A549 (cell line): ENCODE measurements around the gene ERCC2. TPM values are rescaled to one million over a fixed set of nuclear protein-coding genes. Genes with fewer than 3 reads are reported as not detected.
"Not testable (repeated sequence)": the region's sequence is repeated elsewhere in the genome, so short reads cannot be mapped to it uniquely, and the experiment has no call there.

ENCODE experiments used
- ATAC-seq, 2 experiments: fragments of 200-7000 bp in 1 of 2; fragments of >200 bp in 1 of 2; cut with Nextera tagmentation in 1 of 2; cut with Tn5 transposase in 1 of 2; 3 replicates each; pipeline versions ENCODE4 v1.8.0 to v1.9.1; 2018 to 2020; ENCODE audit warnings: mild to moderate bottlenecking in 1 of 2, moderate library complexity in 1 of 2
- CTCF ChIA-PET: fragments of 300-600 bp; sonication (Branson Sonifier 250); formaldehyde crosslinking; extraction: SDS; loops from one replicate; lab custom pipeline; 2021; ENCODE audit warnings: antibody characterized with exemption, inconsistent platforms; lab: Yijun Ruan, JAX
- POLR2A ChIA-PET: fragments of 350-600 bp; formaldehyde crosslinking; extraction: SDS; loops from one replicate; lab custom pipeline; 2021; ENCODE audit warnings: antibody characterized with exemption, inconsistent platforms; lab: Yijun Ruan, JAX
- DNase-seq, 2 experiments: peaks; one replicate each; pipeline versions ENCODE4 v3.0.0 to v3.0.0-alpha.2; 2011 to 2016; ENCODE audit warnings: low read depth in 1 of 2, low spot score in 1 of 2
- FAIRE-seq: peaks from 2 replicates; lab custom pipeline; 2011; peaks lifted over from hg19 to GRCh38; lab: Jason Lieb, UNC
- H3K27ac ChIP-seq, 2 experiments: fragments of >200 bp; sonication (Bioruptor Twin); formaldehyde crosslinking; 3 replicates each; pipeline ENCODE4 v1.5.1; 2016 to 2017
- H3K4me1 ChIP-seq: fragments of >200 bp; sonication (Bioruptor Twin); formaldehyde crosslinking; 3 replicates; pipeline ENCODE4 v1.6.1; 2016
- H3K4me2 ChIP-seq: fragments of >200 bp; sonication (Bioruptor Twin); formaldehyde crosslinking; 3 replicates; pipeline ENCODE4 v1.6.1; 2016
- H3K4me3 ChIP-seq: fragments of >200 bp; sonication (Bioruptor Twin); formaldehyde crosslinking; 3 replicates; pipeline ENCODE4 v1.5.1; 2016
- H3K9me3 ChIP-seq: fragments of >200 bp; sonication (Bioruptor Twin); formaldehyde crosslinking; 3 replicates; pipeline ENCODE4 v1.6.1; 2016
- BHLHE40 ChIP-seq: IDR thresholded peaks from 2 replicates; pipeline ENCODE4 v1.6.1; 2012; ENCODE audit warnings: low read depth, low read length, inconsistent platforms
- CBX2 ChIP-seq: fragments of 200-600 bp; sonication (generic); IDR thresholded peaks from 2 replicates; pipeline ENCODE4 v1.6.1; 2016; ENCODE audit warnings: low read depth, mild to moderate bottlenecking, borderline replicate concordance
- CBX8 ChIP-seq: fragments of 200-600 bp; sonication (generic); IDR thresholded peaks from 2 replicates; pipeline ENCODE4 v1.6.1; 2016
- CEBPB ChIP-seq, 2 experiments: fragments of >200 bp in 1 of 2; sonication (Bioruptor Twin) in 1 of 2; formaldehyde crosslinking in 1 of 2; IDR thresholded peaks; 2 replicates each; pipeline ENCODE4 v1.6.1; 2012 to 2016
- EHMT2 ChIP-seq: fragments of 200-600 bp; sonication (generic); IDR thresholded peaks from 2 replicates; pipeline ENCODE4 v1.6.1; 2016; ENCODE audit warnings: antibody characterized with exemption, low read depth, mild to moderate bottlenecking, moderate library complexity
- FOSB ChIP-seq: fragments of 250-450 bp; sonication (Bioruptor Pico); IDR thresholded peaks from 2 replicates; pipeline ENCODE4 v1.5.0; 2020; ENCODE audit warnings: mild to moderate bottlenecking, moderate library complexity
- FOXS1 ChIP-seq: fragments of 250-450 bp; sonication (Bioruptor Pico); IDR thresholded peaks from 2 replicates; pipeline ENCODE4 v1.5.0; 2020; ENCODE audit warnings: mild to moderate bottlenecking, moderate library complexity
- HDAC2 ChIP-seq: fragments of 200-600 bp; sonication (generic); IDR thresholded peaks from 2 replicates; pipeline ENCODE4 v1.6.1; 2016
- HEYL ChIP-seq: fragments of 250-450 bp; sonication (Bioruptor Pico); IDR thresholded peaks from 2 replicates; pipeline ENCODE4 v1.8.0; 2021; ENCODE audit warnings: mild to moderate bottlenecking, moderate library complexity
- HMGXB4 ChIP-seq: fragments of 250-450 bp; sonication (Bioruptor Pico); IDR thresholded peaks from 2 replicates; pipeline ENCODE4 v1.5.0; 2021; ENCODE audit warnings: mild to moderate bottlenecking, moderate library complexity, borderline replicate concordance
- HOXB13 ChIP-seq: fragments of 250-450 bp; sonication (Bioruptor Pico); IDR thresholded peaks from 2 replicates; pipeline ENCODE4 v1.5.0; 2020; ENCODE audit warnings: low read depth, mild to moderate bottlenecking, moderate library complexity
- HOXB5 ChIP-seq: fragments of 250-450 bp; sonication (Bioruptor Pico); IDR thresholded peaks from 2 replicates; pipeline ENCODE4 v1.5.0; 2020; ENCODE audit warnings: mild to moderate bottlenecking, moderate library complexity
- JUN ChIP-seq, 2 experiments: fragments of >200 bp; sonication (Bioruptor Twin); formaldehyde crosslinking; IDR thresholded peaks; 2 replicates in 1 of 2; 3 replicates in 1 of 2; pipeline ENCODE4 v1.6.1; 2016 to 2017
- JUNB ChIP-seq: fragments of >200 bp; sonication (Bioruptor Twin); formaldehyde crosslinking; IDR thresholded peaks from 2 replicates; pipeline ENCODE4 v1.6.1; 2016
- KDM1A ChIP-seq: fragments of 200-600 bp; sonication (generic); IDR thresholded peaks from 2 replicates; pipeline ENCODE4 v1.6.1; 2016; ENCODE audit warnings: low read depth, mild to moderate bottlenecking
- MAFK ChIP-seq: fragments of 450-650 bp; IDR thresholded peaks from 2 replicates; pipeline ENCODE4 v1.6.1; 2014; ENCODE audit not compliant: partially characterized antibody
- MYC ChIP-seq: IDR thresholded peaks from 2 replicates; pipeline ENCODE4 v1.6.1; 2012; ENCODE audit warnings: mild to moderate bottlenecking, inconsistent platforms, low read length, improper control_type of control experiment, borderline replicate concordance
- NPAS2 ChIP-seq: fragments of 250-450 bp; sonication (Bioruptor Pico); IDR thresholded peaks from 2 replicates; pipeline ENCODE4 v1.8.0; 2022; ENCODE audit warnings: mild to moderate bottlenecking, moderate library complexity, borderline replicate concordance
- NR3C1 ChIP-seq: fragments of >200 bp; sonication (Bioruptor Twin); formaldehyde crosslinking; IDR thresholded peaks from 3 replicates; pipeline ENCODE4 v1.6.1; 2017
- SMC3 ChIP-seq: fragments of >200 bp; sonication (Bioruptor Twin); formaldehyde crosslinking; IDR thresholded peaks from 3 replicates; pipeline ENCODE4 v1.6.1; 2018; ENCODE audit warnings: inconsistent platforms
- SREBF2 ChIP-seq: fragments of 450-650 bp; IDR thresholded peaks from 2 replicates; pipeline ENCODE4 v1.6.1; 2014; ENCODE audit warnings: mild to moderate bottlenecking, moderate library complexity
- WGBS: methylation state at CpG from one replicate; pipeline ENCODE4 v1.1.6; 2017; ENCODE audit errors: missing lambda C conversion rate; 5-methylcytosine and 5-hydroxymethylcytosine counted together
- polyA plus RNA-seq, 4 experiments: library from polyadenylated mRNA; depleted of rRNA in 3 of 4; stranded (reverse); fragments of >200 nt; fragmentation: RNase III in 1 of 4; extraction: RNeasy Plus Mini Kit Qiagen cat#74134 plus additional on column Dnase treatment in 1 of 4; gene quantifications; 2 replicates in 3 of 4; 3 replicates in 1 of 4; pipeline ENCODE4 v1.2.3, GENCODE V29; 2011 to 2017
- TF ChIP-seq, protein P1 (sequence below): fragments of 200-600 bp; sonication (generic); IDR thresholded peaks from 2 replicates; pipeline ENCODE4 v1.6.1; 2016; ENCODE audit warnings: antibody characterized with exemption, mild to moderate bottlenecking, moderate library complexity
- TF ChIP-seq, protein P2 (sequence below): fragments of >200 bp; sonication (Bioruptor Twin); formaldehyde crosslinking; IDR thresholded peaks from 2 replicates; pipeline ENCODE4 v1.6.1; 2016
- TF ChIP-seq, protein P3 (sequence below): fragments of 250-450 bp; sonication (Bioruptor Pico); IDR thresholded peaks from 2 replicates; pipeline ENCODE4 v1.5.0; 2020; ENCODE audit warnings: low read depth, mild to moderate bottlenecking, moderate library complexity
- TF ChIP-seq, protein P4 (sequence below): fragments of 450-650 bp; IDR thresholded peaks from 2 replicates; pipeline ENCODE4 v1.6.1; 2014; ENCODE audit warnings: antibody characterized with exemption

Gene ERCC2
- polyA plus RNA-seq, 2 of the 4 experiments (the other 2 are of a cell fraction) = 12.9 to 19.8 TPM

- TF ChIP-seq CBX2 (no peak), CEBPB (IDR thresholded peaks at IDR 0.05) (no peak), NR3C1 (no peak), BHLHE40 (no peak), KDM1A (no peak), MYC (no peak), FOSB (CRISPR knock-in tag) (no peak), NPAS2 (no peak), SMC3 (no peak), EHMT2 (no peak), HOXB13 (CRISPR knock-in tag) (no peak), SREBF2 (no peak)
- TF ChIP-seq, protein P1, sequence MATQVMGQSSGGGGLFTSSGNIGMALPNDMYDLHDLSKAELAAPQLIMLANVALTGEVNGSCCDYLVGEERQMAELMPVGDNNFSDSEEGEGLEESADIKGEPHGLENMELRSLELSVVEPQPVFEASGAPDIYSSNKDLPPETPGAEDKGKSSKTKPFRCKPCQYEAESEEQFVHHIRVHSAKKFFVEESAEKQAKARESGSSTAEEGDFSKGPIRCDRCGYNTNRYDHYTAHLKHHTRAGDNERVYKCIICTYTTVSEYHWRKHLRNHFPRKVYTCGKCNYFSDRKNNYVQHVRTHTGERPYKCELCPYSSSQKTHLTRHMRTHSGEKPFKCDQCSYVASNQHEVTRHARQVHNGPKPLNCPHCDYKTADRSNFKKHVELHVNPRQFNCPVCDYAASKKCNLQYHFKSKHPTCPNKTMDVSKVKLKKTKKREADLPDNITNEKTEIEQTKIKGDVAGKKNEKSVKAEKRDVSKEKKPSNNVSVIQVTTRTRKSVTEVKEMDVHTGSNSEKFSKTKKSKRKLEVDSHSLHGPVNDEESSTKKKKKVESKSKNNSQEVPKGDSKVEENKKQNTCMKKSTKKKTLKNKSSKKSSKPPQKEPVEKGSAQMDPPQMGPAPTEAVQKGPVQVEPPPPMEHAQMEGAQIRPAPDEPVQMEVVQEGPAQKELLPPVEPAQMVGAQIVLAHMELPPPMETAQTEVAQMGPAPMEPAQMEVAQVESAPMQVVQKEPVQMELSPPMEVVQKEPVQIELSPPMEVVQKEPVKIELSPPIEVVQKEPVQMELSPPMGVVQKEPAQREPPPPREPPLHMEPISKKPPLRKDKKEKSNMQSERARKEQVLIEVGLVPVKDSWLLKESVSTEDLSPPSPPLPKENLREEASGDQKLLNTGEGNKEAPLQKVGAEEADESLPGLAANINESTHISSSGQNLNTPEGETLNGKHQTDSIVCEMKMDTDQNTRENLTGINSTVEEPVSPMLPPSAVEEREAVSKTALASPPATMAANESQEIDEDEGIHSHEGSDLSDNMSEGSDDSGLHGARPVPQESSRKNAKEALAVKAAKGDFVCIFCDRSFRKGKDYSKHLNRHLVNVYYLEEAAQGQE = no peak
- TF ChIP-seq, protein P2, sequence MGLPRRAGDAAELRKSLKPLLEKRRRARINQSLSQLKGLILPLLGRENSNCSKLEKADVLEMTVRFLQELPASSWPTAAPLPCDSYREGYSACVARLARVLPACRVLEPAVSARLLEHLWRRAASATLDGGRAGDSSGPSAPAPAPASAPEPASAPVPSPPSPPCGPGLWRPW = no peak
- TF ChIP-seq, protein P3, sequence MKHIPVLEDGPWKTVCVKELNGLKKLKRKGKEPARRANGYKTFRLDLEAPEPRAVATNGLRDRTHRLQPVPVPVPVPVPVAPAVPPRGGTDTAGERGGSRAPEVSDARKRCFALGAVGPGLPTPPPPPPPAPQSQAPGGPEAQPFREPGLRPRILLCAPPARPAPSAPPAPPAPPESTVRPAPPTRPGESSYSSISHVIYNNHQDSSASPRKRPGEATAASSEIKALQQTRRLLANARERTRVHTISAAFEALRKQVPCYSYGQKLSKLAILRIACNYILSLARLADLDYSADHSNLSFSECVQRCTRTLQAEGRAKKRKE (CRISPR knock-in tag) = no peak
- ATAC-seq (no peak), DNase-seq (no peak), FAIRE-seq (no peak)
- Histone ChIP-seq H3K9me3 (no peaks in the 10 kb centered on the region), H3K27ac (no peak overlapping the region), H3K4me3 (no peak overlapping the region), H3K4me1 (no peaks in the 10 kb centered on the region), H3K4me2 (no peak overlapping the region)
- POLR2A ChIA-PET = no interaction called here
- CTCF ChIA-PET = interaction anchor here (0.6 kb wide), 1 partner anchor 678 kb away, joined by 3 read pairs; no protein-coding TSS in a partner anchor
- 31% methylated on average over 8 of the region's 8 CpGs for WGBS
Observed at GRCh38 chr19:45314708-45315245, 55.6 kb downstream of the ERCC2 start.

GRCh38 chr19:45312285-45312684 lies 58.1 kb downstream of the ERCC2 start:
- H3K9me3 ChIP-seq, POLR2A ChIA-PET: not testable (repeated sequence)

DNA sequence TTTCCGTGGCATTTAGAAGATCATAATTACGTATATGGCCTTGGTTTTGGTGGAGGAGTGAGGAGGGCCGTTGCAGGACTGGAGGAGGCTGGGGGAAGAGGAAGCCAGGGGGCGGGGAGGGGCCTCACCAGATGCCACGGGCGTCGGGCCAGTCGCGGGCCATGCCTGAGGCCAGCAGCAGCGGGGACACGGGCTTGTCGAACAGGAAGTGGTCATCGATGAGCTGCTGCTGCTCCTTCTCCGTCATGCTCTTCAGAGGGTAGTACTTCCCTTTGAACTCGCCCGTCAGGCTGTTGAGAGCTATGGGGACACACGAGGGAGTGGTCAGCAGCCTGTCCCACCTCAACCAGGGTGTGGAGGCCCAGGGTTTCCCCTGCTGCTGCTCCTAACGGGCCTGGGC lies 58.8 kb downstream of the ERCC2 start:
- CTCF ChIA-PET = no interaction called here
- Histone ChIP-seq H3K27ac (no peak overlapping the region), H3K4me2 (no peak overlapping the region), H3K4me3 (no peak overlapping the region), H3K4me1 (no peaks in the 10 kb centered on the region), H3K9me3 (no peaks in the 10 kb centered on the region)
- ATAC-seq (no peak), DNase-seq (no peak), FAIRE-seq (no peak)
- POLR2A ChIA-PET = no interaction called here
- WGBS = 69% methylated on average over 16 of the region's 18 CpGs
- TF ChIP-seq HOXB5 (CRISPR knock-in tag) (no peak), HEYL (CRISPR knock-in tag) (no peak), HDAC2 (no peak), JUNB (no peak), FOSB (CRISPR knock-in tag) (no peak), HMGXB4 (CRISPR knock-in tag) (no peak), MAFK (no peak), EHMT2 (no peak), JUN (IDR thresholded peaks at IDR 0.05) (no peak), CBX8 (no peak), MYC (no peak), FOXS1 (CRISPR knock-in tag) (no peak), SREBF2 (no peak)
- TF ChIP-seq, protein P4, sequence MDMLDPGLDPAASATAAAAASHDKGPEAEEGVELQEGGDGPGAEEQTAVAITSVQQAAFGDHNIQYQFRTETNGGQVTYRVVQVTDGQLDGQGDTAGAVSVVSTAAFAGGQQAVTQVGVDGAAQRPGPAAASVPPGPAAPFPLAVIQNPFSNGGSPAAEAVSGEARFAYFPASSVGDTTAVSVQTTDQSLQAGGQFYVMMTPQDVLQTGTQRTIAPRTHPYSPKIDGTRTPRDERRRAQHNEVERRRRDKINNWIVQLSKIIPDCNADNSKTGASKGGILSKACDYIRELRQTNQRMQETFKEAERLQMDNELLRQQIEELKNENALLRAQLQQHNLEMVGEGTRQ = no peak
- TF ChIP-seq, protein P3 (CRISPR knock-in tag) = no peak

More at GRCh38 chr19:45312285-45312684, 58.1 kb downstream of the ERCC2 start:
- H3K27ac ChIP-seq, H3K4me3 ChIP-seq, H3K4me2 ChIP-seq, FAIRE-seq, DNase-seq, H3K4me1 ChIP-seq, ATAC-seq: not testable (repeated sequence)
- CTCF ChIA-PET = interaction anchor here (0.6 kb wide), 1 partner anchor 192 kb away, joined by 3 read pairs; no protein-coding TSS in a partner anchor
- WGBS = 88% methylated on average over 14 of the region's 14 CpGs
